Measurements from ENCODE around the gene CHMP4A.
A peak's percentile ranks its signal among the peaks of the same experiment; 100 is the strongest.

CHMP4A gene

GRCh38 chr14:24256960-24257359 lies 43.7 kb upstream of the CHMP4A start:
- no peak for TF ChIP-seq CTCF (IDR thresholded peaks at IDR 0.05; ENCODE audit: poor library complexity, severe bottlenecking)
- H3K4me3 ChIP-seq (ENCODE audit: severe bottlenecking), result no peak overlapping the region
- H3K36me3 ChIP-seq (ENCODE audit: low read depth), result peaks cover 67% of the 10 kb centered on the region
- ATAC-seq (ENCODE audit: low read depth) (no peak), DNase-seq (ENCODE audit: low spot score) (no peak)
- peak overlapping the region; percentile 88 for H3K27ac ChIP-seq (ENCODE audit: poor library complexity, severe bottlenecking)
- peaks cover 9% of the 10 kb centered on the region for H3K4me1 ChIP-seq (ENCODE audit: insufficient read depth, poor library complexity, severe bottlenecking)
- no peaks in the 10 kb centered on the region for H3K9me3 ChIP-seq (ENCODE audit: severe bottlenecking)
- H3K27me3 ChIP-seq (ENCODE audit: insufficient read depth, poor library complexity, severe bottlenecking), result no peaks in the 10 kb centered on the region

- DNase-seq (ENCODE audit: low spot score) (no peak), ATAC-seq (ENCODE audit: low read depth) (no peak)
- H3K4me1 ChIP-seq (ENCODE audit: insufficient read depth, poor library complexity, severe bottlenecking), result peaks cover 9% of the 10 kb centered on the region
- peaks cover 75% of the 10 kb centered on the region for H3K36me3 ChIP-seq (ENCODE audit: low read depth)
- no peaks in the 10 kb centered on the region for H3K9me3 ChIP-seq (ENCODE audit: severe bottlenecking)
- no peak overlapping the region for H3K27ac ChIP-seq (ENCODE audit: poor library complexity, severe bottlenecking)
- H3K4me3 ChIP-seq (ENCODE audit: severe bottlenecking), result no peak overlapping the region
- no peaks in the 10 kb centered on the region for H3K27me3 ChIP-seq (ENCODE audit: insufficient read depth, poor library complexity, severe bottlenecking)
- TF ChIP-seq CTCF (IDR thresholded peaks at IDR 0.05; ENCODE audit: poor library complexity, severe bottlenecking), result no peak
Measured at GRCh38 chr14:24255931-24256711, 42.8 kb upstream of the CHMP4A start.

- no peak for TF ChIP-seq CTCF (IDR thresholded peaks at IDR 0.05; ENCODE audit: poor library complexity, severe bottlenecking)
- DNase-seq (ENCODE audit: low spot score) (no peak), ATAC-seq (ENCODE audit: low read depth) (no peak)
- Histone ChIP-seq H3K36me3 (ENCODE audit: low read depth) (peaks cover 70% of the 10 kb centered on the region), H3K4me1 (ENCODE audit: insufficient read depth, poor library complexity, severe bottlenecking) (peaks cover 9% of the 10 kb centered on the region), H3K27ac (ENCODE audit: poor library complexity, severe bottlenecking) (no peak overlapping the region), H3K4me3 (ENCODE audit: severe bottlenecking) (no peak overlapping the region), H3K27me3 (ENCODE audit: insufficient read depth, poor library complexity, severe bottlenecking) (no peaks in the 10 kb centered on the region), H3K9me3 (ENCODE audit: severe bottlenecking) (no peaks in the 10 kb centered on the region)
Measured at GRCh38 chr14:24255438-24255837, 42.1 kb upstream of the CHMP4A start.

- no peaks in the 10 kb centered on the region for H3K9me3 ChIP-seq (ENCODE audit: severe bottlenecking)
- H3K27ac ChIP-seq (ENCODE audit: poor library complexity, severe bottlenecking), result no peak overlapping the region
- H3K4me1 ChIP-seq (ENCODE audit: insufficient read depth, poor library complexity, severe bottlenecking), result peaks cover 9% of the 10 kb centered on the region
- no peak for ATAC-seq (ENCODE audit: low read depth)
- no peak for TF ChIP-seq CTCF (IDR thresholded peaks at IDR 0.05; ENCODE audit: poor library complexity, severe bottlenecking)
- DNase-seq (ENCODE audit: low spot score), result no peak
- no peaks in the 10 kb centered on the region for H3K27me3 ChIP-seq (ENCODE audit: insufficient read depth, poor library complexity, severe bottlenecking)
- no peak overlapping the region for H3K4me3 ChIP-seq (ENCODE audit: severe bottlenecking)
- peaks cover 64% of the 10 kb centered on the region for H3K36me3 ChIP-seq (ENCODE audit: low read depth)
Measured at GRCh38 chr14:24254630-24255392, 41.5 kb upstream of the CHMP4A start.
